ENCODE data around the gene BST1.

DNA sequence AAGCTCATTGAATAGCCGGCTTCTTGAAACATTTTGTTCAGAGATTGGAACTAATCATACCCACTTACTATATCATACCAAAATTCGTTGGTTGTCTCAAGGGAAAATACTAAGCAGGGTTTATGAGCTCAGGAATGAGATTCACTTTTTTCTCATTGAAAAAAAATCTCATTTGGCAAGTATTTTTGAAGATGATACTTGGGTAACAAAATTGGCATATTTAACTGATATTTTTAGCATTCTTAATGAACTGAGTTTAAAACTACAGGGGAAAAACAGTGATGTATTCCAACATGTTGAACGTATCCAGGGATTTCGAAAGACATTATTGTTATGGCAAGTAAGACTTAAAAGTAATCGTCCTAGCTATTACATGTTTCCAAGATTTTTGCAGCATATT, 14.8 kb upstream of the BST1 start:
- TF ChIP-seq SMC3 (IDR thresholded peaks at IDR 0.05; ENCODE audit: borderline replicate concordance, low read length) (no peak), POLR2AphosphoS2 (IDR thresholded peaks at IDR 0.05; ENCODE audit: low read depth, low read length) (no peak), JUND (IDR thresholded peaks at IDR 0.05; ENCODE audit: low read depth, low read length) (no peak), MTA2 (IDR thresholded peaks at IDR 0.05; ENCODE audit: low read depth) (no peak), TBL1XR1 (IDR thresholded peaks at IDR 0.05; ENCODE audit: low read depth, low read length) (no peak), FOS (IDR thresholded peaks at IDR 0.05; ENCODE audit: borderline replicate concordance, extremely low read depth, insufficient read length) (no peak)
- TF ChIP-seq, protein P1, sequence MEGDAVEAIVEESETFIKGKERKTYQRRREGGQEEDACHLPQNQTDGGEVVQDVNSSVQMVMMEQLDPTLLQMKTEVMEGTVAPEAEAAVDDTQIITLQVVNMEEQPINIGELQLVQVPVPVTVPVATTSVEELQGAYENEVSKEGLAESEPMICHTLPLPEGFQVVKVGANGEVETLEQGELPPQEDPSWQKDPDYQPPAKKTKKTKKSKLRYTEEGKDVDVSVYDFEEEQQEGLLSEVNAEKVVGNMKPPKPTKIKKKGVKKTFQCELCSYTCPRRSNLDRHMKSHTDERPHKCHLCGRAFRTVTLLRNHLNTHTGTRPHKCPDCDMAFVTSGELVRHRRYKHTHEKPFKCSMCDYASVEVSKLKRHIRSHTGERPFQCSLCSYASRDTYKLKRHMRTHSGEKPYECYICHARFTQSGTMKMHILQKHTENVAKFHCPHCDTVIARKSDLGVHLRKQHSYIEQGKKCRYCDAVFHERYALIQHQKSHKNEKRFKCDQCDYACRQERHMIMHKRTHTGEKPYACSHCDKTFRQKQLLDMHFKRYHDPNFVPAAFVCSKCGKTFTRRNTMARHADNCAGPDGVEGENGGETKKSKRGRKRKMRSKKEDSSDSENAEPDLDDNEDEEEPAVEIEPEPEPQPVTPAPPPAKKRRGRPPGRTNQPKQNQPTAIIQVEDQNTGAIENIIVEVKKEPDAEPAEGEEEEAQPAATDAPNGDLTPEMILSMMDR (IDR thresholded peaks at IDR 0.05 in 2 of 3, conservative IDR thresholded peaks at IDR 0.05 in 1 of 3; ENCODE audit: control insufficient read depth in 2 of 3, extremely low read depth in 1 of 3, insufficient read depth in 1 of 3, low read depth in 3 of 3, low read length in 3 of 3), result no peak
